ENCODE data around the gene SLC1A5. TPM values are rescaled to one million over a fixed set of nuclear protein-coding genes. Genes with fewer than 3 reads are reported as not detected.

Gene SLC1A5
- total RNA-seq, 1 experiment from 2014 or later, result 284 TPM

- Histone ChIP-seq H2AFZ (ENCODE audit: low read depth, low read length, poor library complexity, severe bottlenecking) (no peak overlapping the region), H3K9ac (ENCODE audit: low read length) (no peak overlapping the region), H3K27me3 (ENCODE audit: insufficient read depth, low read length) (no peaks in the 10 kb centered on the region), H3K36me3 (ENCODE audit: control insufficient read depth in 1 of 2, insufficient read depth in 2 of 2, low read length in 2 of 2) (peaks cover 47 to 50% of the 10 kb centered on the region in 2 experiments), H3K9me3 (ENCODE audit: control insufficient read depth in 1 of 2, insufficient read depth in 1 of 2, low read depth in 1 of 2, low read length in 2 of 2) (no peaks in the 10 kb centered on the region), H3K9me2 (ENCODE audit: insufficient read depth) (no peaks in the 10 kb centered on the region), H3K4me1 (ENCODE audit: control insufficient read depth in 1 of 2, insufficient read depth in 2 of 2, low read length in 2 of 2) (peaks cover 0 to 16% of the 10 kb centered on the region in 2 experiments; a peak in 2 of 4 replicates), H3K4me2 (ENCODE audit: low read length) (no peak overlapping the region), H4K20me1 (ENCODE audit: insufficient read depth) (peaks cover 13% of the 10 kb centered on the region; the same call in 1 of the 2 replicates), H3K27ac (ENCODE audit: low read depth, low read length) (no peak overlapping the region), H3K4me3 (replicated peaks in 1 of 2; ENCODE audit: low read depth in 1 of 2, low read length in 2 of 2) (no peak overlapping the region), H3K79me2 (ENCODE audit: insufficient read depth, low read length) (peaks cover 91% of the 10 kb centered on the region)
- intact Hi-C loops (cut with micrococcal nuclease), result no loop called here
- ChIA-PET RAD21 (ENCODE audit: low non-redundant PET in 1 of 2, low total read pairs in 2 of 2, uncharacterized antibody in 2 of 2, unreplicated experiment in 2 of 2) (no interaction called here), POLR2A (no interaction called here), CTCF (no interaction called here)
- ATAC-seq (no peak), DNase-seq (ENCODE audit: low read depth, low spot score) (no peak)
- TF ChIP-seq, protein P1, sequence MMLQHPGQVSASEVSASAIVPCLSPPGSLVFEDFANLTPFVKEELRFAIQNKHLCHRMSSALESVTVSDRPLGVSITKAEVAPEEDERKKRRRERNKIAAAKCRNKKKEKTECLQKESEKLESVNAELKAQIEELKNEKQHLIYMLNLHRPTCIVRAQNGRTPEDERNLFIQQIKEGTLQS (IDR thresholded peaks at IDR 0.05), result no peak
- TF ChIP-seq CTCF (IDR thresholded peaks at IDR 0.05 in 2 of 3, conservative IDR thresholded peaks at IDR 0.05 in 1 of 3; ENCODE audit: borderline replicate concordance in 1 of 3, insufficient read depth in 1 of 3, low read depth in 2 of 3, low read length in 2 of 3) (no peak), CEBPB (IDR thresholded peaks at IDR 0.05; ENCODE audit: low read depth) (no peak), EZH2 (IDR thresholded peaks at IDR 0.05) (no peak), SRF (IDR thresholded peaks at IDR 0.05; ENCODE audit: low read depth) (no peak), YY1 (IDR thresholded peaks at IDR 0.05; ENCODE audit: extremely low read depth, insufficient replicate concordance, low read depth, low read length) (no peak), POLR2A (IDR thresholded peaks at IDR 0.05; ENCODE audit: borderline replicate concordance, extremely low read depth, insufficient read depth, insufficient read length) (no peak), SP1 (IDR thresholded peaks at IDR 0.05; ENCODE audit: low read depth) (no peak), ZBTB33 (IDR thresholded peaks at IDR 0.05; ENCODE audit: extremely low read depth, insufficient replicate concordance, low read length) (no peak), TCF7L2 (IDR thresholded peaks at IDR 0.05; ENCODE audit: borderline replicate concordance, extremely low read depth, insufficient read depth, insufficient read length) (no peak), EZH2phosphoT487 (IDR thresholded peaks at IDR 0.05; ENCODE audit: borderline replicate concordance) (no peak), EGR1 (IDR thresholded peaks at IDR 0.05; ENCODE audit: low read depth) (no peak), SIN3A (IDR thresholded peaks at IDR 0.05; ENCODE audit: low read depth) (no peak), JUND (IDR thresholded peaks at IDR 0.05) (no peak), RAD21 (IDR thresholded peaks at IDR 0.05; ENCODE audit: low read depth) (no peak), FOSL1 (IDR thresholded peaks at IDR 0.05; ENCODE audit: low read depth) (no peak), ZFX (IDR thresholded peaks at IDR 0.05) (no peak)
- BruUV-seq (replicated peaks), result no TSS peak
These were observed 54.6 kb downstream of the SLC1A5 start for GRCh38 chr19:46733690-46734292.

Data from HCT116 (cell line).